Measurements from ENCODE around the gene TBX10.
"Not testable (repeated sequence)": the region's sequence is repeated elsewhere in the genome, so short reads cannot be mapped to it uniquely, and the experiment has no call there.

Gene TBX10

DNA sequence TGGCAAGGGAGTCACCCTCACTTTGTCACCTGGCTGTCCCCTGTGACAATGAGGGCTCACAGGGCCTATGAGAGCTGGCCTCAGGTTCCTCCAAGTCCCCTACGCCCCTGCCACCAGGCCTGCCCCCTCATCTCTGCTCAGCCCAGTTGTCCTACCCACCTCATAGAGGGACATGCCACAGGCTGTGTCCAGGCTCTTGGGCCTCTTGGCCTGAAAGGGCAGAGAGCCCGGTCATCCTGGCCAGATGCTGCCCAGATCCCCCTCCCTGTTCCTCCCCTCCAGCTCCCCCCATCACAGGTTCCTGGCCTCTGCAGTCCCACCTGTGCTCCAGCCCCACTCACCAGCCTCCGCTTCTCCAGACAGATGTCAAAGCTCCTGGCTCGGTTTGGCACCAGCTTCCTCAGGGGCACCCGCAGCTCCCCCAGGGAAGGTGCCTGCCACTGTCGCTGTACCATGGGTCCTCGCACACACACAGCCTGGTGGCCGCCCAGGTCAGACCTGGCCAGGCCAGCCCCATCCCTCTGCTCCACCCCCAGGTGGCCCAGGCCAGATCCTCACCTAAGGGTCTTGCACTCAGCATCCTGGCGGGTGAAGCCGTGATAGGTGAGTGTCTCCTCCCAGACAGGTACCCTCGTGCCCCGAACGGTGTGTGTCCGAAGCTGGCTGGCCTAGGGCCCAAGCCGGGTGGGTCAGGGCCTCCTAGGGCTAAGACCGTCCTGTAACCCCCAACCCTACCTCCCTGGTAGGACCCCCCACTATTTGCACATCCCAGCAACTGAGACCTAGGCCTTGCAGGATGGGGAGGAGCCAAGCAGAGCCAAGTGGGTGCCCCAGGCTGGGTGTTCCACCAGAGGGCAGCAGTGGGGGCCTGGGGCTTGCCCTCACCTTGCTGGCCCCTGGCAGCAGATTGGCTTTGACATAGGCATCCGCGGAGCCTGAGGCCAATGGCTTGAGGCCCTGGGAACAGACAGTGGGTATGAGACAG lies 24.5 kb downstream of the TBX10 start:
- DNase-seq = no peak

DNA sequence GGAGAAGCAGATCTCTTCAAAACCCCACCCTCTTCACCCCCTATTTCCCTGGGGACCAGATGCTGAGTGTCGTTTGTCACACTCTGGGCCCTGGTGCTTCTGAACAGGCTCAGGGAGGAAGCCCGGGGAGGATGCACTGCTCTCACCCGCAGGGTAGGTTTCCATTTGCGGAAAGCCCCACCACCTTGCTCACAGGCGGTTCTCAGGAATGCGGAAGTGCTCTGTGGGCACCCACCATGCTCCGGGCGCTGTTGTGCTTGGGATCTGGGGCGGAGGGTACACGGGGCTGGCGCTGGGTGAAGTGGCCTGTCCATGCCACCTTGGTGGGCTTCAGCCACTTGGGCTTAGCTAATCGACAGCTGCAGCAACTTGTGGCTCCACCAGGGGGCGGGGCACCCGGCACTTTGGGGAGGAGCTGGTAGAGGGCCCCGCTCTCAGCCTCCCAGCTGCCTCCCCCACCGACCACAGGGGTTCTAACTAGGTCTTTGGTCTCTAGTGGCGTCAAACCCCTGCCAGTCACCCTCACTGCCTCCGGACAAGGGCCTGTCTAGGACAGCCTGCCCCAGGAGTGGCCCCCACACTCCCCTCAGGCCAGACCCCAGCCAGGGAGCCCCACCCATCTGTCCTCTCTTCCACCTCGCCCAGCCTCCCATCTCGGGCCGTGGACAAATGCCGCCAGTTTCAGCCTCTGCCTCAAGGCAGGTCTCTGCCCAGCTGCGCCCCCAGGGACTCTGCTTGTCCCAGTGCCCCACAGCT lies 25.4 kb downstream of the TBX10 start:
- no peak for DNase-seq

DNA sequence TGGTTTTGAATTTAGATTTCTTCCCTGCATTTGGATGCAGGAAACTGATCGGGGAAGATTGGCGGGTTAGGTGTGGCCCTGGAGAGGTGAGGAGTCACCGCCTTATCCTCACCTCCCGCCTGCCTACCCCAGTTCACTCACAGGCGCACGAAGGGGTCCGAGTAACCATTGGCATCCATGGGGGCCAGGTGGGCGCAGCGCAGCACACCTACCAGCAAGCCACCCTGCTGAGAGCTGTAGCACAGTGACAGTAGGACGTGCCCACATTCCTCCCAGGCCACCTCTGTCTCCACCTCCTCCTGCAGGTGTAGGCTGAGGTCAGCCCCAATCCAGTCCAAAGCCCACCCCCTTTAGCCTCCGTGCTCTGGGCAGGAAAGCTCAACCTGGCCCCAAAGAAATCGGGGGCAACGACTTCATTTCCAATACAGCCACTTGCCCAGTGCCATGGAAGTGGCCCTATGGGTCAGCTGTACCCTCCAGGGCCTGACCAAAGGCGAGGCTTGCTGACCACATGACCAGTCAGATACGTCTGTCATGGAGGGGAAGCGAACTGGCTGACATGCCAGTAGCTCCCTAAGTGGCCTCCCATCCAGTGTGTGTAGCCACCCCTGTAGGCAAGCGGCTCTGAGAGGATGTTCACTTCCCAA lies 26.1 kb downstream of the TBX10 start:
- no peak for DNase-seq

DNA sequence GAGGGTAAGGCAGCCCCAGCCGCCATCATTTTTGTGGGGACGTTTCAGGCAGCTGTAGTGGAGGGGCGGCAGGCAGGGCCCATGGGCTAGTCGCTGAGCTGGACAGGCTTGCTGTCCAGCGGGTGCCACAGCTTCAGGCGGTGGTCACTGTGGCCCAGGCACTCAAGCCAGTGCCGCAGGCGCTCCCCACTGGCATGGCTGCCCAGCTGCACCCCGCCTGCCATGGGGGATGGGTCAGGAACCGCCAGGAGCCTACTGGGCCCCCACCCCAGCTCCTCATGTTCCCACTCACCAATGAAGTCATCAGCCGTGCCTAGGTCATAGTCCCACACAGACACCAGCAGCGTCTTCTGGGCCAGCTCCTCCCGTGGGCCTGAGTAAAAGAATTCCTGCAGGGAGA lies 26.8 kb downstream of the TBX10 start:
- DNase-seq = no peak

DNA sequence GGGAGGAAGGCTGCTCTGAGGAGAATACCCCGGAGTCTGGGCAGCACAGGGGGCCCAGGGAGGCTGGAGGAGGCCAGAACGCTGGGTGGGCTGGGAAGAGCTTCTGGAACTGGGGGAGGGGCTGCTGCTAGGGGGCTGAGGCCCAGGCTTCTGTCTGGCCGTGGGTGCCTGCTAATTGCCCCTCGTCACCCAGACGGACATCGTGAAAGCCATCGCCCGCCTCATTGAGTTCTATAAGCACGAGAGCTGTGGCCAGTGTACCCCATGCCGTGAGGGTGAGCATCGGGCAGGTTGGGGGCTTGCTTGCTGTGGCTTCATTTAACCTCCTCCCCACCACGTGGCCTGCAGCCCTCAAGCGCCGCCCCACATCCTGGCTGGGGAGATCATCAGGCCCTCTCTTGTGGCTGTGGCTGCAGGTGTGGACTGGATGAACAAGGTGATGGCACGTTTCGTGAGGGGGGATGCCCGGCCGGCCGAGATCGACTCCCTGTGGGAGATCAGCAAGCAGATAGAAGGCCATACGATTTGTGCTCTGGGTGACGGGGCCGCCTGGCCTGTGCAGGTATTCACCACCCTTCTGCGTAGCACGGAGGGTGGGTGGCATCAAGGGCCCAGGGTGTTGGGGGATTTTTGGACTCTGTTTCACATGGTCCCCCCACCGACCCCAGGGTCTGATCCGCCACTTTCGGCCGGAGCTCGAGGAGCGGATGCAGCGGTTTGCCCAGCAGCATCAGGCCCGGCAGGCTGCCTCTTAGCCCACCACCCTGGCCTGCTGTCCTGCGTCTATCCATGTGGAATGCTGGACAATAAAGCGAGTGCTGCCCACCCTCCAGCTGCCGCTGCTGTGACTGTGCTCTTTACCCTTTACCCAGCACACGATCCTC lies 27.6 kb downstream of the TBX10 start:
- no peak for DNase-seq

DNA sequence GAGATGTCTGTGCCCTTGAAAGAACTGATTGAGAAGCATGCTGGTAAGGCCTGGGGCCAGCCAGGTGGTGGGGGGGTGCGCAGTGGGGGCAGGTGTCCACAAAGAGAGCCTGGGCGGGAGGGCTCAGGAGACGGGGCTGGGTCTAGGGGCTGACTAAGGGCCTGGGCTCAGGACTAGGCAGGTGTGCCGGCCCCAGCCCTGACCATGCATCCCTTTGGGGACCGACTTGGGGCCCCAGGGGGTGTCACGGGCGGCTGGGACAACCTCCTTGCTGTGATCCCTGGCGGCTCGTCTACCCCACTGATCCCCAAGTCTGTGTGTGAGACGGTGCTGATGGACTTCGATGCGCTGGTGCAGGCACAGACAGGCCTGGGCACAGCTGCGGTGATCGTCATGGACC lies 28.4 kb downstream of the TBX10 start:
- DNase-seq = no peak

DNA sequence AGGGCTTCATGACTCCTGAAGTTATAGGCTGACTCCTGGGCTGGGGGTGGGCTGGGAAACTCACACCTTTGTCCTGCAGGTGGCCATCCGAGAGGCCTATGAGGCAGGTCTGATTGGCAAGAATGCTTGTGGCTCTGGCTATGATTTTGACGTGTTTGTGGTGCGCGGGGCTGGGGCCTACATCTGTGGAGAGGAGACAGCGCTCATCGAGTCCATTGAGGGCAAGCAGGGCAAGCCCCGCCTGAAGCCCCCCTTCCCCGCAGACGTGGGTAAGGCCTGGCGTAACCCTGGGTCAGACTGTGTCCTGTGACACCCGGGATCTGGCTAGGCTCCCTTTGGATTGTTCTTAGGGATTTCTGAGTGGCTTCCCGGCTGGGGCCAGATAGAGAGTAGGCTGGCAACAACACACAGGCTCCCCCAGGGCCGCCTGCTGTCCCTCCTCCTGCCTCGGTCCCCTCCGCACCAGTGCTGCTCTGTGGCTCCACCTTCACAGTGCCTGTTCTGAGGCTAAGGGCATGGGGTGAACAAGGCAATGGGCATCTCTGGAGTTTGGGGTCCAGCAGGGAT lies 29.2 kb downstream of the TBX10 start:
- DNase-seq = no peak

DNA sequence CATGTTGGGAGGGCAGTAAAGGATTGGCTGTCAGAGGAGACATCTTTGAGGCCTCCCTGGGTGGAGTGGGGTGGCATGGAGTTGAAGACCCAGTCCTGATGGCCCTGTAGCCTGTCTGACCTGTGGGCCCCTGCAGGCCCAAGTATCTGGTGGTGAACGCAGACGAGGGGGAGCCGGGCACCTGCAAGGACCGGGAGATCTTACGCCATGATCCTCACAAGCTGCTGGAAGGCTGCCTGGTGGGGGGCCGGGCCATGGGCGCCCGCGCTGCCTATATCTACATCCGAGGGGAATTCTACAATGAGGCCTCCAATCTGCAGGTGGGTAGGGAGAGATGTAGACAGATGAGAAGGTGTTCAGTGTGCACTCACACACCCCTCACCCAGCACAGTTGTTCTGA lies 30.2 kb downstream of the TBX10 start:
- DNase-seq = no peak

DNA sequence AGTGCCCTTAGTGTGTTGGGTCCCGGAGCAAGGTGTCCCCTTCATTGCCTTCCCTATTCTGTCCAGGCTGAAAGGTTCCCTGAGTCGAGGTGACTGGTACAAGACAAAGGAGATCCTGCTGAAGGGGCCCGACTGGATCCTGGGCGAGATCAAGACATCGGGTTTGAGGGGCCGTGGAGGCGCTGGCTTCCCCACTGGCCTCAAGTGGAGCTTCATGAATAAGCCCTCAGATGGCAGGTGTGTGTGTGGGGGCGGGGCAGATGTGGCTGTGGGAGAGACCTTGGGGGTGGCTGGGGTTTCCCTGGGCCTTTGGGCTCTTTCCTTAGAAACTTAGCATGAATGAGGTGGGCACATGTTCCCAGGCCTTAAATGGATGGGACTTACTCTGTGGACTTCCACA lies 31.1 kb downstream of the TBX10 start:
- DNase-seq = no peak

DNA sequence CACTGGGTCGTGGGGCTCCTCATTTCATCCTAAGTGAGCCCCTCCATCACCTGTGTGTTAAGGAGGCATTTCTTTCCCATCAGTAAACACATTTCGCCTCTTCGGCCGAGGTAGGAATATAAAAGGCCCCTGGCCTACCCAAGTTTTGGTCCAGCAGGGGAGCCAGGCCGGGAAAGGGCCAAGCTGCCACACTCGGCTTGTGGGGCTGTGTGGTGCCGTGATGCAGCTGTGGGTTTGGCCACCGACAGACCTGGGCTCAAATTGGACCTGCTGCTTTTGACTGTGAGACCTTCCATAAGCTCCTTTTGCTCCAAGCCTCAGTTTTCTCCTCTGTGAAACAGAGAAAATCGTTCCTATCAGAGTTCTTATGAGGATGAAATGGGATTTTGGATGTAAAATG lies 32.1 kb downstream of the TBX10 start:
- DNase-seq = no peak

DNA sequence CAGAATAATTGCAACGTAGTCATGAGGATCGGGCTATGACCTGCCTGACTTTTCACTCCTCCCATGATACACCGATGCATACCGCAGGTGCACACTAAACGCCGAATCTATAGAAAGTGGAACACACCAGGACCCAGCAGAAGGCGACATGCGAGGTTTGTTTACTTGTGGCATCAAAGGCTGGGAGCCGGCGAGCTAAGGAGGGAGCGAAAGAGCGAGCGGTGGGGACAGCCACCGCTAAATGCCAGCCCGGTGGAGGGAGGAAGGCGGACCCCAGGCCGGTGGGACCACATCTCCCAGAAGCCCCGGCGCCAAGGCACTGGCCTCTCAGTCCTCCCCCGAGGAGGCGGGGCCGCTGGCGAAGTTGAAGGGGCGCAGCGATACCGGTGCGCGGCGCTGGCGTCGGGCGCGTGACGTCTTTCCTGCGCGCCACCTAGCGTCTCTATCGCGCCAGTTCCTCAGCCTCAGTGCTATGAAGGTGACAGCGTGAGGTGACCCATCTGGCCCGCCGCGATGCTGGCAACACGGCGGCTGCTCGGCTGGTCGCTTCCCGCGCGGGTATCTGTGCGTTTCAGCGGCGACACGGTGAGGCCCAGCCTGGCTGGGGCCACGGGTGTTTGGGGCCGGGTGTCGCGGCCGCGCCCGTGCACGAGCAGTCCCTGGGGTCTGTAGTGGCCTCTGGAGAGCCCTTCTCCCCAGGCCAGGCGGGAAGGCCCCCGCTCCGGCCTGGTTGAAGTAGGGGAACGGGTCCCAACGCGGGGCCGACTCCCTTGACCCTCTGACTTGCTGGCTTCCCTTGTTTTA lies 32.9 kb downstream of the TBX10 start, which contains the start of gene NDUFV1:
TSS of gene NDUFV1 (plus strand) at position 445 of the 804 bp plus-strand sequence. CDS start at position 514, 69 bp downstream.
- DNase-seq = peak; percentile 65 to 94

DNA sequence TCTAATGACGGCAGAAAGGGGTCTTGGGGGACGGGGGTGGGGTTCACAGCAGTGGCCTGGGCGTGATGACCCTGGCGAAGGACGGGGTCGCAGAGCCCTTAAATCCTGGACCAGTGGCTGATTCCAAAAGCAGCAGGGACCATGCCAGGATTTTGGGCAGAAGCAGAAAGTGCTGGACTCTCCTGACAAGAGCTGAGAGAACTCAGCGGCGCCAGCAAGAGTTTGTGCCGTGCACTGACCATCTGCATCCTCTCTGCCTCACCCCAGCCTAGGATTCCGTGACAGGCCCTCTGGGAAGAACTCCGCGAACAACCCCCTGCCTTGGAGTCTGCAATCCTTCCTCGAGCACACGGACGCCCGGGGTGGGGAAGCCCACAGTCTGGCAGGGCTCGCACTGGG lies 33.5 kb downstream of the TBX10 start:
- no peak for DNase-seq

DNA sequence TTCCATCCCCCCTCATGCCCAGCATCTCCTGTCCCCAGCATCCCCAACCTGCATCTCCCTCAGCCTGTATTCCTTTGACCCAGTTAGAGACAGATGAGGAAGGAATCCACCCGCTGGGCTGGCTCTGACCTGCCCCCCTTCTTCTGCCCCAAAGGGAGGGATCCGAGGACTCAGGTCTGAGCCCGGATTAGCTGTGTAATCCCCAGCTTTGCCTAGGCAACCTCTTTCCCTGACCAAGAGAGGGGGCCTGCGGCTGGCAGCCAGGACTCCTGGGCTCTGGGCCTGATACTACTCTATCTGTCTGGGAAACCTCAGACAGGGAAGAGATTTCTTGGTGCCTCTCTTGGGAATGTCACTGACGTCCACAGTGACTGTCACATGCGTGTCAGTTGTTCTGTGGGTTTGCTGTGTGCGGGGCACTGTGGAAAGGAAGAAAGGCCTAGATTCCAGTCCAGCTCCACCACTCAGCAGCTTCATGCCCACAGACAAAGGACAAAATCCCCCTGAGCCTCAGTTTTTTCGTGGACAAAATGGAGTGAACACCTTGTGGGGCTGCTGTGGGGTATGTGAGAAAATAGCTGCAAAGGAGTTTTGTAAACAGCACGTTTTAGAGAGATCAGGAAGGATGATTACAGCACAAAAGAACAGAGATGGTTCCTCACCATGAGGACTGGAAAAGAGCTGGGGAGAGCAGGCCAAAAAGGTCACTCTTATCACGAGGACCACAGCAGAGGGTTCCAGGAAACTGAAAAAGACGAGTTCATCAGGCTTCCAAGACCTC lies 34.1 kb downstream of the TBX10 start:
- DNase-seq = no peak

DNA sequence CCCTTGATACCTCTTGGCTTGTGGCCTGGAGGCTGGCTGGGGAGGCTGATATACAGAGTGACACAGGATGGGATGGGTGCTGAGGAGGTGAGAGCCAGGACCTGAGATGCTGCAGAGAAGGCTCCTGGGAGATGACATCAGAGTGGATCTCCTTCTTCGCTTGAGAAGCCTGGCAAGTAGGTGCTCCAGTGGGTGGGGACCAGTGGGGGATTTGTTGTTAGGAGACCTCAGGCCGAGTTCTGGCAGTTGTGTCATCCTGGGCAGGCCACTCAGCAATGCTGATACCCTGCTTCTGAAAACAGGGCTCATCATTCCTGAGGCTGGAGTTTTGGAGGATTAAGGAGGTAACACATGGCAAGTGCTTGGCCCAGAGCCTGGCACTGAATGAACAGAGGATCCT lies 34.7 kb downstream of the TBX10 start:
- DNase-seq = no peak

DNA sequence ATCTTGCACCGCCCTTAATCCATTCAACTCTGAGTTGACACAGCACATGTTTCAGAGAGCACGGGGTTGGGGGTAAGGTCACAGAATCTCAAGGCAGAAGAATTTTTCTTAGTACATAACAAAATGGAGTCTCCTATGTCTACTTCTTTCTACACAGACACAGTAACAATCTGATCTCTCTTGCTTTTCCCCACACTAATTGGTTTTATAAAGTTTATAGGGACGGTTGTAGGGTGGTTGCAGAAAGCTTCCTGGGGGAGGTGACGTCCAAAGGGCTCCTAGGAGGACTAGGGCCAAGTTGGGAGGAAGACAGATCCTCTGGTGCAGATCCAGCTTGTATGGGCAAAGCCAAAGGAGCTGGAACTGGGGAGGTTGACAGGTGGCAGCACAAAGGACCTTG lies 35.4 kb downstream of the TBX10 start:
- DNase-seq = not testable (repeated sequence)

DNA sequence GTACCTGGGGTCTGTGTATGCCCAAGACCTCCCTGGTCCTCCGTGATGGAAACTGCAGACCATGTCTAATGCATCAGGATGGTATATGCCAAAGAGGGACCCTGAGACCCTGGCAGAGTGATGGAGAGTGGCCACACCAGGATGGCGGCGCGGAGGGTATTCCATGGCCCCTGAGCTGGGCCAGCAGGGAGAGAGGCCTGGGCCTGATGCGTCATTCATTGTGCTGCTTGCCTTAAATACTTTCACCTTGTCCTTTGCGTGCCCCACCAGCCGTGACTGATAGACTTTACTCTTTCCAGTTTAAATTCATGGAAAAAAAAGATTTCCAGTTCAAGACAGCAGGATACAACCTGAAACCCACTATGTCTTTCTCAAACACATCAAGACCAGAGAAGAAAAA lies 38.5 kb downstream of the TBX10 start:
- DNase-seq = no peak

DNA sequence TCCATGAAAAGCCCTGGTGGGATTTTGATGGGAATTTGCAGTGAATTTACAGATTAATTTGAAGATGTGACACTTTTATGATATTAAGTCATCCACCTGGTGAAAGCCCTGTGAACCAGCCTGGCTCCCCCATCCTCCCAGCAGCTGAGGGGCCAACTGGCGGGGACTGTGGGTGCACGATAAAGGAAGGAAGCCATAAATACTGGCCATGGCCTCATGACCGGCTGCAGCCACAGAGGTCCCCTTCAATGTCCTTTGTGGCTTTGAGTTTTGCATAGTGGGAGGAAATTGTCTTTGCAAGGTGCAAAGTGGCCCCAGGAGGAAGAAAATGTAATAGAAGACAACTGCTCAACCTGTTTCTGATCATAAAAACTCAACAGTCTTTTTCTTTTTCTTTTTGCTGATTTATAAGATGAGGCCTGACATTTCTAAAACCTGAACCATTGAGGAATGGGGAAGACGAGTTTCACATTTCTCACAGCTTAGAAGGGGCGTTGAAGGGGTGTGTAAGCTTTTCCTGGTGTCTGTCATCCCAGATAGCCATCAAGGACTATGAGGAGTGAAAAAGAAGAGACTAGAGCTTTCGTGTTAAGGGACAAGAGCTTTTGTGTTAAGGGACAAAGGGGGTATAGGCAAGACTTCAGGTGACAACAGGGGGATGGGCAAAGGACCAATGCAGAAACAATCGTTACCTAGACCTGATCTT lies 39.1 kb downstream of the TBX10 start:
- no peak for DNase-seq

DNA sequence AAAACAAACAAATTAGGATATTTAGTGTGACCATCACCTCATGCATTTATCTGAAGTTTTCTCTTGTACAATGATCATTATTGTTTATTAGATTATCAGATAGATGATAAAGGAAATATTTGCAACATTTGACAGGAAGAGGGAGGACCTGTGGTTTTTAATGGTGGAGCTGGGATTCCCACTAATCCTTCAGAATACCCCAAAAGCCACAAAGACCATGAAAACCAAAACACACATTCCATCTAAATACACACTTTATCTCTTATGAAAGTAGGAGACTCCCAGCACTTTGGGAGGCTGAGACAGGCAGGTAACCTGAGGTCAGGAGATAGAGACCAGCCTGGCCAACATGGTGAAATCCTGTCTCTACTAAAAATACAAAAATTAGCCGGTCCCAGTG lies 40.4 kb downstream of the TBX10 start:
- no peak for DNase-seq

DNA sequence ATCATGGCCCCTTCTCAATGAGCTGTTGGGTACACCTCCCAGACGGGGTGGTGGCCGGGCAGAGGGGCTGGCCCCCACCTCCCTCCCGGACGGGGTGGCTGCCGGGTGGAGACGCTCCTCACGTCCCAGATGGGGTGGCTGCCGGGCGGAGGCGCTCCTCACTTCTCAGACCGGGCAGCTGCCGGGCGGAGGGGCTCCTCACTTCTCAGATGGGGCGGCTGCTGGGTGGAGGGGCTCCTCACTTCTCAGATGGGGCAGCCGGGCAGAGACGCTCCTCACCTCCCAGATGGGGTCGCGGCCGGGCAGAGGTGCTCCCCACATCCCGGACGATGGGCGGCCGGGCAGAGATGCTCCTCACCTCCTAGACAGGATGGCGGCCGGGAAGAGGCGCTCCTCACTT lies 41.6 kb downstream of the TBX10 start:
- not testable (repeated sequence) for DNase-seq

DNA sequence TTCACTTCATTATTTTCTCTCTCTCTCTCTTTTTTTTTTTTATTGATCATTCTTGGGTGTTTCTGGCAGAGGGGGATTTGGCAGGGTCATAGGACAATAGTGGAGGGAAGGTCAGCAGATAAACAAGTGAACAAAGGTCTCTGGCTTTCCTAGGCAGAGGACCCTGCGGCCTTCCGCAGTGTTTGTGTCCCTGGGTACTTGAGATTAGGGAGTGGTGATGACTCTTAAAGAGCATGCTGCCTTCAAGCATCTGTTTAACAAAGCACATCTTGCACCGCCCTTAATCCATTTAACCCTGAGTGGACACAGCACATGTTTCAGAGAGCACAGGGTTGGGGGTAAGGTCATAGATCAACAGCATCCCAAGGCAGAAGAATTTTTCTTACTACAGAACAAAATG lies 42.1 kb downstream of the TBX10 start:
- not testable (repeated sequence) for DNase-seq
